LNCAP (cell line): Measurements from ENCODE around the gene COBLL1.

Experiments
- CTCF ChIP-seq: fragments of 450-650 bp; IDR thresholded peaks from 2 replicates; pipeline ENCODE4 v1.5.1; 2017; ENCODE audit warnings: mild to moderate bottlenecking

COBLL1 gene

DNA sequence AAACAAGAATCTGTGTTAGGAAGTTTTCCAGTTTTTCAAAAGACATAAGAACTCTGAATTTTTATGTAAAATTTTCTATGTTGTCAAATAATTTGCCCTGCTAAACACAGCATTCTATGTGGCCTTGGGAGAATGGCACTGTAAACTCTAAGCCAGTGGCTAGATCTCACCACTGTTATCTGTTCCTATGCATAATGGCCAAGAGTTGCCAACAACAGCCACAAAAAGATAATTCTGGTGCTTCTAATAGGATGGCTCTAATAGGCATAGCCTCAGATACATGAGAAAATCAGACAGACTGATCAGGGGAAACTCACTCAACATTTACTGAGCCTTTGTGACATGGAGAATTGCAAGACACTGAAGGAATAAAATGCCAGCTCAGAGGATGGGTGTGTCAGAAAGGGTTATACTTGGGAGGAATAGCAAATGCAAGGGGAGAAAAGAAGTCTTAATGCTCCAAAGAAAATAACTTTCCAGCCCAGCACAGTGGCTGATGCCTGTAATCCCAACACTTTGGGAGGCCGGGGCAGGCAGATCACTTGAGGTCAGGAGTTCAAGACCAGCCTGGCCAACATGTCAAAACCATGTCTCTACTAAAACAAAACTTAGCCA lies 63.7 kb downstream of the COBLL1 start:
- TF ChIP-seq CTCF: no peak

DNA sequence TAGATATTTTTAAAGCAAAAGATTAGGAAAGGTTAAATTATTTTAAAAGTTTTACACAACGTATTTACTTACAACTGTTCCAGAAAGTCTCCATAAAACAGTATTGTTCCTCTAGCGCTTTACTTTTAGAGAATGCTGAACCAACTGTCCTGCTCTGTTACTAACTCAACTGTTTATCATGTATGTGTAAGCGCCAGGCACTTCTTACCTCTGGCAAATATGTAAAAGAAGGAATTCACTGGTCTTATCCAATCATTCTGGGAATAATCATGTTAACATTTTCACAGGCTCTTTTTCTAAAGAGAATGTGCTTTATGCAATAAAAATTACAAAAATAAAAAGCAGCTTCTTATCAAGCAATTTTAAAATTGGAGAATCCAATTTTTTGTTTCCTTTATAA lies 68.0 kb downstream of the COBLL1 start:
- TF ChIP-seq CTCF: no peak

DNA sequence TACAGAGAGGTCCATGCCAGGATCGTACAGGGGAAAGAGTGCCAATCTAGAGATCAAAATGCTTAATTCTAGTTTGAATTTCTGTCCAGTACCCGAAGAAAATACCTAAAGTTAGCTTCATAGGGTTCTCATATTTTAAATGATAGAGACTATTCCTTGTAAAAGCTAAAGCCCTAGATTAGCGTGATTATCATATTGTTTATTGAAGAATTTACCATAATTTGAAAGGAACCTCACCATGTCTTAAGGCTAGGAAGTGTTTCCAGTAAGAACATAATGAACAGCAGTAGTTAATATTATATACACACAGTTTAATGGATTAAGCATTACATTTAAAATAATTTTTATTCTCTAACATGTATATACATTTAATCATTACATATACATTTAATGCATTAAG lies 68.5 kb downstream of the COBLL1 start:
- no peak for TF ChIP-seq CTCF

DNA sequence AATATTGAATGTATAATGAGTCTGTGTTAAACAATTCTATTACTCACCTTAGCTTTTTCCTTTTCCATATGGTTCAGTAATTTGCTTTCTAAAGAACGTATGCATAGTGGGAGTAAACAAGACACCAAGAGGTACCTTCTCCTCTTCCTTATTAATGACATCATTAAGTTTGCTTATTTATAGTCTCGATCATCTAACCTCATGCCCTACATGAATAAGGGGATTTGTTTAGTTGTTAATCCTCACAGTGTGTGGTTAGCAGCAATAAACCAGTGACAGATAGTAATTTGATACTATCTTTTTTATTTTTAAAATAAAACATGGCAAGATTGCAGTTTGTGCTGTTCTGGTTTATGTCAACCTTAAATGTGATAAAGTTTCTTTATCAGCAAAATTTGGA lies 69.7 kb downstream of the COBLL1 start:
- no peak for TF ChIP-seq CTCF

DNA sequence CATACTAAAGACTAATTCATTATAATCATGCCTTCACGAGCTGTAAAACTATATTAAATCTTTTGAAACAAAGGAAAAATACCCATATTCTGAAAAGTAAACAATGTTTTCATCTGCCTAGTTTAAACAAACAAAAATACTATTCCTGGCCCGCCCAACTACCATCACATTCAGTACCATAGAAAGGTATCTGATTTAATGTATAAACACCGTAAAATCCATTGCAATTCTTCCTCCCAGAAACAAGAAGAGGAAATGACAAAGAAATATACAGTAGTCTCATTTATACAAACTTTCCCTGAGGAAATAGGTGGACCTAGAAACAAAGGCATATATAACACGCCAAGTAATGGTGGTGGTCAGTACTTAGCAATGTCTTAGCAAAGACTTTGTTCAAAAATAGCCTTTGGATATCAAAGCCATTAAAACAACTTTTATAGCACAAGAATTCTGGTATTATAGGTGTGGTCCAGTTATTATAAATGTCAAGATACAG lies 71.2 kb downstream of the COBLL1 start:
- TF ChIP-seq CTCF: no peak

DNA sequence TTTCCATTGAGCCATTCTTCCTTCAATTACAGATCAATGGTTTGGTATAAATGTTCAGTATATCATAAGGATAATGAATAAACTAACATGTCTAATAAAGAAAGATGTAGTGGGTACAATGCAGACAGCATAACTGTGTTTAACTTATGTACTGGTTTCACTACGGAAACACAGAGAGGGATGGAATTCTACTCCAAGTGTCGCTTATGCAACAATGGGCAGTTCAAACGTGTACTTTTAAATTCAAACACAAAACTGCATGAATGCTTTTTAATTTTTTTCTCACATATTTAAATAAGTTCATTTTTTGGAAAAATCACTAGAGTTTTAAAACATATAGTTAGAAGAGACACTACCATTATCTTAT lies 74.7 kb downstream of the COBLL1 start:
- no peak for TF ChIP-seq CTCF

- TF ChIP-seq CTCF: no peak
Observed at GRCh38 chr2:164766216-164766953, 75.2 kb downstream of the COBLL1 start.
